ENCODE measurements around the gene GRHL1. TPM values are rescaled to one million over a fixed set of nuclear protein-coding genes. Genes with fewer than 3 reads are reported as not detected.
"Not testable (repeated sequence)": the region's sequence is repeated elsewhere in the genome, so short reads cannot be mapped to it uniquely, and the experiment has no call there.

GRHL1 gene
- total and polyA plus RNA-seq, 2 of the 8 experiments (the other 6 are each of a cell fraction or from before 2014, with no cell fraction given) = 1.3 to 3.6 TPM

- FAIRE-seq = not testable (repeated sequence)
Observed at GRCh38 chr2:10011606-10012325, 60.3 kb downstream of the GRHL1 start.

More at GRCh38 chr2:10011606-10012325, 60.3 kb downstream of the GRHL1 start:
- H2BK20ac ChIP-seq (ENCODE audit: low read length); H2BK15ac ChIP-seq (ENCODE audit: low read length); H3K4ac ChIP-seq (replicated peaks; ENCODE audit: insufficient read length, low read depth, low read length); H3K27ac ChIP-seq (ENCODE audit: low read depth, low read length); H3K79me1 ChIP-seq (ENCODE audit: low read depth, low read length); H3K79me2 ChIP-seq (ENCODE audit: control insufficient read depth in 1 of 2, insufficient read depth in 2 of 2, low read length in 2 of 2); H4K91ac ChIP-seq (replicated peaks; ENCODE audit: insufficient read length, low read length); H3K36me3 ChIP-seq (ENCODE audit: control insufficient read depth in 2 of 4, insufficient read depth in 4 of 4, low read length in 3 of 4); H2BK12ac ChIP-seq (ENCODE audit: low read depth, low read length); H3K27me3 ChIP-seq (replicated peaks in 1 of 4; ENCODE audit: control insufficient read depth in 3 of 4, extremely low read depth in 1 of 4, insufficient read depth in 3 of 4, low read length in 3 of 4); H2AFZ ChIP-seq (ENCODE audit: low read length); CTCF ChIA-PET (ENCODE audit: partially characterized antibody); H3K4me3 ChIP-seq (ENCODE audit: extremely low read depth in 1 of 4, insufficient read depth in 2 of 4, low read depth in 3 of 4, low read length in 4 of 4); H3K9me3 ChIP-seq (ENCODE audit: insufficient read depth in 2 of 2, low read depth in 1 of 2, low read length in 1 of 2); H3K4me1 ChIP-seq (replicated peaks in 1 of 4; ENCODE audit: control insufficient read depth in 3 of 4, insufficient read depth in 4 of 4, low read length in 3 of 4); H2BK5ac ChIP-seq (ENCODE audit: low read depth, low read length); H3K18ac ChIP-seq (ENCODE audit: extremely low read depth, low read length); H3K23me2 ChIP-seq (ENCODE audit: low read depth, low read length); H3K23ac ChIP-seq (ENCODE audit: insufficient read length); H2AK5ac ChIP-seq (ENCODE audit: low read depth, low read length); H3K4me2 ChIP-seq (ENCODE audit: insufficient read depth in 1 of 2, low read depth in 2 of 2, low read length in 2 of 2); H2BK120ac ChIP-seq (replicated peaks; ENCODE audit: low read depth, low read length); H3K56ac ChIP-seq (replicated peaks; ENCODE audit: insufficient read length, low read depth, low read length); H3K14ac ChIP-seq (ENCODE audit: insufficient read length); DNase-seq (ENCODE audit: low read depth in 1 of 2, low spot score in 2 of 2); POLR2A ChIA-PET (ENCODE audit: partially characterized antibody); H3K9ac ChIP-seq (replicated peaks in 1 of 4; ENCODE audit: extremely low read depth in 1 of 4, low read depth in 3 of 4, low read length in 3 of 4); H4K20me1 ChIP-seq (replicated peaks in 1 of 2; ENCODE audit: control insufficient read depth in 1 of 2, insufficient read depth in 2 of 2, low read length in 2 of 2); H4K5ac ChIP-seq (ENCODE audit: insufficient read length, low read depth, low read length): not testable (repeated sequence)
- peak overlapping the region; percentile 5; the same call in 1 of the 2 replicates for H4K8ac ChIP-seq (ENCODE audit: extremely low read depth, insufficient read depth, low read length)
- WGBS, 2 experiments (ENCODE audit: extremely low coverage in 1 of 2, insufficient coverage in 1 of 2, insufficient read length in 1 of 2, insufficient replicate concordance in 2 of 2, low coverage in 1 of 2, low lambda C conversion rate in 2 of 2, missing lambda C conversion rate in 1 of 2) = 95% methylated on average over 60 of the region's 61 CpGs; no CpG with 5 or more reads in 1 of the 2 experiments

Measured in H1 (cell line).